ENCODE data around the gene CABP7.
"Not testable (repeated sequence)": the region's sequence is repeated elsewhere in the genome, so short reads cannot be mapped to it uniquely, and the experiment has no call there.

The CABP7 gene

DNA sequence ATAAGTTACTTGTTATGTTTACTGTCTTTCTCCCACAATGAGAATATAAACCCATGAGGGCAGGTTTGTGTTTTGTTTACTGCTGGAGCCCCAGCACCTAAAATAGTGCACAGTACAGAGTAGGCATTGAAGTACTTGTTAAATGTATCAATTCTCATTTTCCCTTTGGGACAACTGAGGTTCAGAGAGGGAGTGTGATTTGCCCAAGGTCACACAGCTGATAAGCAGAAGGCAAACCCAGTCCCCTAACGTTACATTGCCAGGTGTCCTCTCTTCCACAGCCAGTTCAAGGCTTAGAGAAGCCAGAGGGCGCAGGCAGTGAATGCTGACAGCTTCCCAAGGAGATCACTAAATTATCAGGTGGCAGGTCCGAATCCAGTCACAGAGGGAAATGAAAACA lies 30.2 kb downstream of the CABP7 start:
- DNase-seq, result no peak

DNA sequence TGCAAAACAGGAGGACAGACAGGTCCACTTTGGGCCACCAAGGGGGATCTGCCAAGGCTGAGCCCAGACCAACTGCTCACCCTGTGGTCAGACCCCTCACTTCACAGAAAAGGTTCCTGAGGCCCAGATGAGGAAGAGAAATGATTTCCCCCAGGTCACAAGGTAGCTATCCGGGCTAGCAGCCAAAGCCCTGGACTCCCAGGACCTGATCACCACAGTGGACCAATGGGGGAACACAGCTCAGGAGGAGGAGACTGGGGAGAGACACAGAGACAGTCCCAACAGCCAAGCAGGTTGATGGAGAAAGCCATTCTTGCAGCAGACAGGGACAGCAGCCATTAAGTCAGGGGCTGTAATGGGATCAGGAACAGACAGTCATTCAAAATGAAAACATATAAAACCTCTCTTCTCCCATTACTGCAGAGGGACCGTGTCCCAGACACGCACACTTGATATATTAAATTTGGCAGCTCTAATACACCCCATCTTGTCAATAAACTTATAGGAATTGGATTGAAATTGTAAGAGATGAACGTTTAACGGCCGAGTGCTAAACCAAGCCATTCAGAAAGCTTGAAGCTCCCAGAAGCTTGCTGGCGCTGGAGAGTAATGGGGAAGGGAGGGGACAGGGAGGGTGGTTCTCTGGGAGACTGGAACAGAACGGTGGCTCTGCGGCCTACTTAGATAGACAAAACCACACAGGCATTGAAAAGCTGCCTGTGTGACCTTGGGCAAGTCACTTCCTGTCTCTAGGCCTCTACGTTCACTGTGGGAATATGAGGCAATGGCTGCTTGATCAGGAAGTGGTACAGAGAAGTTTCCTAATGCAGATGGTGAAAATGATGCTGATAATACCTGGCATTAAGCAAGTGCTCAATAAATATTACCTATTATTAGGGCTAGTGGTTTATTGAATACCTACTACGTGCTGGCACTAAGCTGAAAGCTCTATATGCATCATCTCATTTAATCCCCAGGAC lies 31.0 kb downstream of the CABP7 start:
- no peak for DNase-seq

DNA sequence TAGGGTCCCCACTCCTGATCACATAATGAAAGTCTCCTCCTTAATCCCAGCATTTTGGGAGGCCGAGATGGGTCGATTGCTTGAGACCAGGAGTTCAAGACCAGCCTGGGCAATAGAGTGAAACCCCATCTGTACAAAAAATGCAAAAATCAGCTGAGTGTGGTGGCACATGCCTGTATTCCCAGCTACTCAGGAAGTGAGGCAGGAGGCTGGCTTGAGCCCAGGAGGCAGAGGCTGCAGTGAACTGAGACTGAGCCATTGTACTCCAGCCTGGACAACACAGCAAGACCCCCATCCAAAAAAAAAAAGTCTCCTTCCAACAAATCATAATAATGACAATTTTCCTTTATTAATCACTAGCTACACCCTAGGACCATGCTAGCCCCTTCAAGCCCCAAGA lies 31.9 kb downstream of the CABP7 start:
- no peak for DNase-seq

DNA sequence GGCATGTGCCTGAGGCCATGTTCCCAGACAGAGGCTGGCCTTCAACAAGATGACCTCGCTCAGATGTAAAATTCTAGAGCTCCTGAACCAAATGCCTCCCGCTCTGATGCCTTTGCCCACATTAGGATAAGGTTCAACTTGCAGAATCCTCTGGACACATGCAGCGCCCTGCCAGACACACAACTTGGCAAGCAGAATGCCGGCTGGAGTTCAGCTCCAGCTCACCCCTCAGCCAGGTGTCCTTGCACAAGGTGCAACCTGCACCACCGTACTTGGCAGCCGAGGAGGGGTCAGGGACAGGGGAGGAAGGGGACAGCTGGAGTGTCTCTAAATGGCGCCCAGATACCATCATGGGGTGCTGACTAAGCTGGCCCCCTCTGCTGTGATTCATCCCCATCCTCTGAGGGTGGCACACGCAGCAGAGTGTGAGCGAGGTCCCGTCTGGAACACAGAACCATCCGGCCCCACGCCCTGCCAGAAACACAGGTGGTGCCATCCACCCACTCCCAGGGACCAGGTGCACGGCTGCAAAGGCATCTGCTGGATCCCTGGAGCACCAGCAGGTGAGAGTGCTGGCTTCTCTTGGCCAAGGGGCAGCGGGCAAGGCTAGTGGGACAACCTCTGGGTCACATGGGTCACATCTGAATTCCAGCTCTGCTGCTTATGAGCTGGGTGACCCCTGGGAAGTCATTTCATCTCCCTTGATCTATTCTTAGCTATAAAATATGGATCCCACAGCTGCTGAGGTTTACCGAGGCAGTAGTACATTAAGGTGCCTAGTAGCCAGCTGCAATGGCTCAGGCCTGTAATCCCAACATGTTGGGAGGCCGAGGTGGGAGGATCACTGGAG lies 34.2 kb downstream of the CABP7 start:
- DNase-seq, result no peak

DNA sequence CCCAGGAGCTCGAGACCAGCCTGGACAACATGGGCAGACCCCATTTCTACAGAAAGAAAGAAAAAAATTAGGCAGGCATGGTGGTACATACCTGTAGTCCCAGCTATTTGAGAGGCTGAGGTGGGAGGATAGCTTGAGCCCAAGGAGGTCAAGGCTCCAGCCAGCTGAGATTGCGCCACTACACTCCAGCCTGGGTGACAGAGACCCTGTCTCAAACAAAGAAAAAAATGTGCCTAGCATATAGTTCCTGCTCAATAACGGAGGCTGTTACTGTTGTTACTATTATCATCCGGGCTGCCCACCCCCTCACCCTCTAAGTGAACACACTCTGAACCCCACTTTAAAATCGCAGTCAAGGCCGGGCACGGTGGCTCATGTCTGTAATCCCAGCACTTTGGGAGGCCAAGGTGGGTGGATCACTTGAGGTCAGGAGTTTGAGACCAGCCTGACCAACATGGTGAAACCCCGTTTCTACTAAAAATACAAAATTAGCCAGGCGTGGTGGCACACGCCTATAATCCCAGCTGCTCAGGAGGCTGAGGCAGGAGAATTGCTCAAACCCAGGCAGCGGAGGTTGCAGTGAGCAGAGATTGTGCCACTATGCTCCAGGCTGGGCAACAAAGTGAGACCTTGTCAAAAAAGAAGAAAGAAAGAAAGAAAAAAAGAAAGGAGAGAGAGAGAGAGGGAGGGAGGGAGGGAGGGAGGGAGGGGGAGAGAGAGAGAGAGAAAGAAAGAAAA lies 35.0 kb downstream of the CABP7 start:
- DNase-seq, result not testable (repeated sequence)

DNA sequence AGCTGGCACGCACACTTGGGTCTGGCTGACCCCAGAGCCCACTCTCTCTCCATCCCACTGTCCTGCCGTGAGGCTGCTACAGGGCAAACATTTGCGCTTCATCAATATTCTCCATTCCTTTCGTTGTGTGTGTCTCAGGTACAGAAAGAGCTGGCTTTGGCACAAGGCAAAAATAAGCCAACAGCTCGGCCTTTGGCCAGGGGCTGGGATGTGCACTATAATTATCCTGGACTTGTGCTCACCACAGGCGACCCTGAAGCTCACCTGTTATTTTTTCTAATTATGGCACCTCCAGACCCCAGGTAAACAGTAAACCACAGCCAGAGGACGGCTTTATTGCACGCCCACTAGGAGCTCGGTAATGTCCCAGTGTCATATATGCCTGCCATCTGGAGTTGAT lies 36.1 kb downstream of the CABP7 start:
- DNase-seq, result no peak

DNA sequence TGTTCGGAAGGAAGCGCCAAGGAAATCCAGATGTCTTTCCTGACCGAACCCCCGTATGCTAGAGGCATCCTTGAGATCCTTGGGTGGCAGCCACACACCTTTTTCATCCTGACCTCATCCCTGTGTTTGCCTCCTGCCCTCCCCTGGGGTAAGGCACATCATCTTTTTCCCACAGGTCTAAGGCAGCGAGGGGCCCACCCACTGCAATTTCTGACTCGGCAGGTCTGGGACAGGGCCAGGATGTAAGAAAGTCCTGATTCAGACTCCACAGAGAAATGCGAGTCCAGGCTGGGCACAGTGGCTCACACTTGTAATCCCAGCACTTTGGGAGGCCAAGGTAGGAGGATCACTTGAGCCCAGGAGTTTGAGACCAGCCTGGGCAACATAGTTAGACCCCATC lies 36.5 kb downstream of the CABP7 start:
- DNase-seq, result no peak

DNA sequence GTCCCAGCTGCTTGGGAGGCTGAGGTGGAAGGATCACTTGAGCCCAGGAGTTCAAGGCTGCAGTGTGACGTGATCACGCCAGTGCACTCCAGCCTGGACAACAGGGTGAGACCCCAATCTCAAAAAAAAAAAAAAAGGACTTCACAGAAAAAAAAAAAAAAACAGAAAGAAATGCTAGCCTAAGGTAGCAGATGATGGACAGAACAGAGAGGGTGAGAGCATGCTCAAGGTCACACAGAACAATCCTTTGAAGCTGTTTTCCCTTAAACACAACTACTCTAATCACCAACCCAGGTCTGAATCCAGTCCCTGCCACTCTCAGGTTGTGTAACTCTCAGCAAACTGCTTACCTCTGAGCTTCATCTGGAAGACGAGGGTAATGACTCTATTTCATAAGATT lies 37.3 kb downstream of the CABP7 start:
- no peak for DNase-seq

DNA sequence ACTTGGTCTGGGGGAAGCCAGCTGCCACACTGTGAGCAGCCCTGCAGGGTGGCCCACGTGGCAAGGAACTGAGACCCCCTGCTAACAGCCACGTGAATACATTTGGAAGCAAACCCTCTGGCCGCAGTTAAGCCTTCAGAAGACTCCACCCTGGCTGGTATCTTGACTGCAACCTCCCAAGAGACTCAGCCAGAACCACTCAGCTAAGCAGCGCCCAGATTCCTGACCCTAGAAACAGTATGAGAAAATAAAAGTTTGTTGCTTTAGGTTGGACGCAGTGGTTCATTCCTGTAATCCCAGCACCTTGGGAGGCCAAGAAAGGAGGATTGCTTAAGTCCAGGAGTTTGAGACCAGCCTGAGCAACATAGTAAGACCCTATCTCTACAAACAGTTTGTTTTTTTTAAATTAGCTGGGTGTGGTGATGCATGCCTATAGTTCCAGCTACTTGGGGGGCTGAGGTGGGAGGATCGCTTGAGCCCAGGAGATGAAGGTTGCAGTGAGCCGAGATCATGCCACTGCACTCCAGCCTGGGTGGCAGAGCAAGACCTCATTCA lies 38.3 kb downstream of the CABP7 start:
- DNase-seq, result no peak

DNA sequence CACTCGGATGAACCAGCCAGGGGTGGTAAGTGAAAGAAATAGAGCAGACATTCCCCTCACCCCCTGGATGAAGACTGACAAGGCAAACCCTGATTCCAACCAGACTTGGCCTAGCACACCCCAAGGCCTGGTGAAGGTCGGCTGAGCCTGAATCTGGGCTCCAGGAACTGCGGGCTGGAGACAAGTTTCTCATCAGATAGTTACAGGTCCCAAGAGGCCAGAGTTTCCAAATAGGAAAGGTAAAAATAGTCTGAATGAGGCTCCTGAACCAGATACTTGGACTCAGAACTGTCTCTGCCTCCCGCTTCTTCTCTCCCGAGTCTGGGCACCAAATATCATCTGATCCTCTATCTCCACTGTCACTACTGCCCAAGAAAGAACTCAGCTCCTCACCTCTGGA lies 39.2 kb downstream of the CABP7 start:
- no peak for DNase-seq

DNA sequence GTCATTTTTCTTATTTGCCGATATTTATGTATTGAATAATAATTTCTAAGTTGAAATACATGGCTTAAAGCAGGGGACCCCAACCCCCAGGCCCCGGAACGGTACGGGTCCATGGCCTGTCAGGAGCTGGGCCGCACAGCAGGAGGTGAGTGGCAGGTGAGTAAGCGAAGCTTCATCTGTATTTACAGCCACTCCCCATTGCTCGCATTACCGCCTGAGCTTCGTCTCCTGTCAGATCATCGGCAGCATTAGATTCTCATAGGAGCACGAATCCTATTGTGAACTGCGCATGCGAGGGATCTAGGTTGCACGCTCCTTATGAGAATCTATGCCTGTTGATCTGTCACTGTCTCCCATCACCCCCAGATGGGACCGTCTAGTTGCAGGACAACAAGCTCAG lies 42.5 kb downstream of the CABP7 start:
- no peak for DNase-seq

DNA sequence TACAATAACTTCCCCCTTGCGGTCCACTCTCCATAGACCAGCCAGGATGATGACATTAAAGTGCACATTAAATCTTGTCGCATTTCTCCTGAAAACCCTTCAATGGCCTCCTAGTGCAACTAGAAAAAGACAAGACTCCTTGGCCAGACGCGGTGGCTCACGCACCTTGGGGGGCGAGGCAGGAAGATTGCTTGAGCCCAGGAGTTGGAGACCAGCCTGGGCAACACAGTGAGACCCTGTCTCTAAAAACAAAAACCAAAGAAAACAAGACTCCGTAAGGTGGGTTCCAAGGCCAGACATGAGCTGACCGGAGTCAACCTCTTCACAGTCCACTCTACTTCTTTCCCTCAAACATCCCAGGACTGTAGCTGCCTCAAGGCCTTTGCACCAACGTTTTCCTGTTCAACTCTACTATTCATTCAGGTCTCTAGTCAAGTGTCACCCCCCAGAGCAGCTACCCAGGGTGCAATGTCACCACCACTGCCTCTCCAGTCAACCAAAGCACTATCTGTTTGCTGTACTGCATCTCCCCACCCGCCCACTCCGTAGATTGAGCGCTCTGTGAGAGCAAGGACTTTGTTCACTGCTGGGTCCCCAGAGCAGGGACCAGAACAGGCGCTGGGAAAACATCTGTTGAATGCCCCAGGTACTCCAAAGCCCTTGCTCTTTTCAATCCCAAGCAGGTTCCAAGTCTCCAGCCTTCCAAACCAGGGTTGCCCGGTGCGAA lies 46.3 kb downstream of the CABP7 start:
- no peak for DNase-seq

DNA sequence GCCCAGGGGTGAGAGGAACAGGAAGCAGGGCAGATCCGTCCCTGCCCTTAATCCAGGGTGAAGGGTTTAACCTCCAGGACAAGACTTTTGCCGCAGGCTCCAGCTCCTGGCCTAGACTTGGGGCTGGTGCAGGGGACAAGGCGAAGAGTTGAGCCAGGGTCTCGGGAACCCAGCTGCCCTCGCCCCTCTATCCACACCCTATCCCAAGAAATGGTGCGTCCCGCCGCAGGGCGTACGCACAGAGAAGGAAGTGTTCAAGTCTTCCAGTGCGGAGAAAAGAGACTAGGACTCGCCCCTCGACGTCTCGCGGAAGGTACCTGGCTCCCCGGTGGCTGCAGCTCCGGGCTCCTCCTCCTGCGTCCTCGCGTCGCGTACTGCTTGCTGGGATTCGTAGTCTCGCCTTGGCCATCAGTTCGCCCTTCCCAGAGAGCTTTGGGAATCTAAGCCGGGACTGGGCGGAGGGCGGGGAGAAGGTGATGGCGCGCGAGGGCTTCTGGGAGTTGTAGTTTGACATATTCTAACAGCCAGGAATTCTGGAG lies 46.9 kb downstream of the CABP7 start, which contains the start of gene ZMAT5:
TSS of gene ZMAT5 (minus strand) at position 376 of the 539 bp plus-strand sequence. CDS start 18,463 bp downstream, outside the sequence.
- peak; percentile 96 for DNase-seq

DNA sequence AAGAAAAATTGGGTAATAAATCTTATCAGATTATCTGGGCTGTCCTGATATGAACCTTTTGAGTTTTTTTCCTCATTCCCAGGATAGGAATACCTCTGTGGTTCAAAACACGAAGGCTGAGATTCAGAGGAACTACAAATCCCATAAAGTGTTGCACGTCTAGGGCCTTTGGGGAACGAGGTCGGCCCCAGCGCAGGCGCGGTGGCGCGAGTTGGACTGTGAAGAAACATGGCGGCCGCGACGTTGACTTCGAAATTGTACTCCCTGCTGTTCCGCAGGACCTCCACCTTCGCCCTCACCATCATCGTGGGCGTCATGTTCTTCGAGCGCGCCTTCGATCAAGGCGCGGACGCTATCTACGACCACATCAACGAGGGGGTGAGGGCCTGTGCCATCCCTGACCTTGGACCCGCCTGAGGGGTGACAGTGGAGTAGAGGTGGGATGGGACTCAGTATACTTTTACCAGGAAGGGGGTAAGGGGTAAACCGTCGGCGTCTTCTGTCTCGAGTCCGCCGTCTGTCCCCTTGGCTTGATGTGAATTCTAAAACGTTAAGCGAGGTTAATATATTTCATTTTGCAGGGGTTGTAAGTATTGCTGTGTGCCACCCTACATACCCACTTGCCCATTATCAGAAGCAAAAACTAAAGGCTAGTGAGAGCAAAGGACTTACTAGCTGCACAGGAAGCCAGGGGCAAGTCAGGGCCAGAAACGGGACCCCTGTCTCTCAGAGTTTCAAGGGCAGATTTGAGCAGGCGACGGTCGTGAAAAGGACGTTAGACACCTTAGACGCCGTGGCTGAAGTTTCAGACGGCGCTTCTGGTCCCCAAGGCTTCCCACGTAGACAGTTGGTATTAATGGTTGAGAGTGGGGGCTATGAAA lies 47.6 kb downstream of the CABP7 start, which contains the start of gene UQCR10:
TSS of gene UQCR10 (plus strand) at position 199 of the 881 bp plus-strand sequence. CDS start at position 229, 30 bp downstream.
- DNase-seq, result peak; percentile 88

DNA sequence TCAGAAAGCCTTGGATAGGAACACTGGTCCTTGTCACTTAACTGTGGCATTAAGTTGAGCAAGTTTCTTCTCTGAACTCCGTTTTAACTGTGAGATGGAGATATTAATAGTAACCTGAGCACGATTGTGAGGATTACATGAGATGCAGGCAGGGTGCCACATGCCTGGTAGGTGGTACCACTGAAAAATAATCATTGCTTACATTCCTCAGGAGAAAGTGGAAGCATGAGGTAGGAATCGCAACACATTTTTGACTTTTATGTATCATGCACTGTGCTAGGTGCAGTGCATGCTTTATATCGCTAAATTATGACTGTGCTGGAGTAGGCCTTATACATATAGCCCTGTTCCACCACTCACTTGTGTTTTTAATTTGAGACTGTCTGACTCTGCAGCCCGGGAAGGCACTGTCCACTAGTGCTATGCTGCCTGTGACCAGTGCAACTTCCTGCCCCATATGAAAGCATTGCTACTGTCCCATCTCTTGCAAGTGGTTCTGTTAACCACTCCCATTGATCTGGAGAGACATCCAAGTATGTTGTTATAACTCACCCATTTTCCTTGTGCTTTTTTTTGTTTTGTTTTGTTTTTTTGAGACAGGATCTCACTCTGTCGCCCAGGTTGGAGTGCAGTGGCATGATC lies 48.4 kb downstream of the CABP7 start:
- no peak for DNase-seq

DNA sequence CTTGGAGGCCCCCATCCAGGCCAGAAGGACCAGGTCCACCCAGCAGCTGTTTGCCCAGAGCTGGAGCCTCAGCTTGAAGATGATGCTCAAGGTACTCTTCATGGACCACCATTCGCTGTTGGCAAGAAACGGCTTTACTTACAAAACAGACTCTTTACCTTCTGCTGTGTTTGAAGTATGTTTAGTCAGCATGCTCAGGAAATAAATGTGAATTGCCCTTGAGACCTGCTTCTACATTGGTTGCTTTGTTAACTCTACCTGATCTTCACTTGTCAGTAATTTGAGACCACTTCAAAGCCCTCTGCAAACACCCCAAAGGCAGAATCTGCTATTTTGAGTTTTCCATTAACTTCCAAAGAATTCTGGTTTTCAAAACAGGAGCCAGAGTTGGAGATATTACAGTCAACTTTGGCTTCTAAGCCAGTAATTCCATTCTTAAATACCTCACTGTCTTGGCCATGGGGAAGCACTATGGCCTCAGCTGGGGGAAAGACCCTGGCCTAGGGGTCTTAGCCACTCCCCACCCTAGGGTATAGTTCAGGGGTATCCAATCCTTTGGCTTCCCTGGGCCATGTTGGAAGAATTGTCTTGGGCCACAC lies 50.0 kb downstream of the CABP7 start:
- no peak for DNase-seq

DNA sequence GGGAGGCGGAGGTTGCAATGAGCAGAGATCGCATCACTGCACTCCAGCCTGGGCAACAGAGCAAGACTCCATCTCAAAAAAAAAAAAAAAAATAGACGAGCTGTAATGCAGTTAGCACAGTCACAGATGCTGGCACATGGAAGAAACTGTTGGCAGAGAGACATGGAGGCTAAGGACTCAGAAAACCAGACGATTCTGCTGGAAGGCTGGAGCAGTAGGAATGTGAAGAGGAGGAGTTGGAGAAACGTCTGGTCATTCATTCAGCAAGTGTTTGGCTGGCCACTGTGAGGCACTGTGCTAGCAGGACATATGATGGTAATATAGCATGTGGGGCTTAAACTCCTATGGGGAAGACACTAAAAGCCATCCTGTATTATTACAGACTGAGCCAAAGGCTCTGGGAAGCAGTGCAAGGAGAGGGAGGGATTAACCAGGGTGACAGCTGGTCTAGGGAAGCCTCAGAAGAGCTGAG lies 52.4 kb downstream of the CABP7 start:
- peak; percentile 52 for DNase-seq

DNA sequence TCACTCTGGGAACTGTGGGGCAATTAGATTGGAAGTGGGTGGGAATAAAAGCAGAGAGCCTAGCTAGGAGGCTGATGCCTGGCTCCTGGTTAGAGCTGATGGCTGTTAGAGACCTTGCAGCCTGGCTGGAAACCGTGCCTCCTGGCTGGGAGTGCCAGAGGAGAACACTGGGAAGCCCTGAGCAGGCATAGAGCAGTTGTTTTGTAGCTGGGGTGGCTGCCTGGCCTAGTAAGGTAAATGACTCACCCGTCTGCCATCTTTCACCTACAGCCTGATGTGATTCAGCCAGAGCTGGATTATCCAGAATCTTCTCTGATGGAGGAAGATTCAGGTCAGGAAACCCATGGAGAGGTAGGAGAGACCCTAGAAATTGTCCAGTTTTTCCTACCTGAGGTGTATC lies 53.4 kb downstream of the CABP7 start:
- DNase-seq, result peak; percentile 44

DNA sequence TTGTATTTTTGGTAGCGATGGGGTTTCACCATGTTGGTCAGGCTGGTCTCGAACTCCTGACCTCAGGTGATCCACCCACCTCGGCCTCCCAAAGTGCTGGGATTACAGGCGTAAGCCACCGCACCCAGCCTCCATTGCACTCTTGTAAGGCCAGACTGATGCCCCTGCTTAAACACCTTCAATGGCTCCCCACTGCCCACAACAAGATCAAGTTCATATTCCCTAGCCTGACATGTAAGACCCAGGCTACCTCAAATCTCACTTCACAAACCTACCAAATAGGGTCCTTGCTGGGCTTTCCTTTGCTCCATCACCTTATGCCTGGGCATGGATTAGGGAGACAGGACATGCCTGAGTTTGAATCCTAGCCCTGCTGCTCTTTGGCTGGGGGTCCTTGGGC lies 60.4 kb downstream of the CABP7 start:
- DNase-seq, result no peak
